ENCODE measurements around the gene RGS14.

DNA sequence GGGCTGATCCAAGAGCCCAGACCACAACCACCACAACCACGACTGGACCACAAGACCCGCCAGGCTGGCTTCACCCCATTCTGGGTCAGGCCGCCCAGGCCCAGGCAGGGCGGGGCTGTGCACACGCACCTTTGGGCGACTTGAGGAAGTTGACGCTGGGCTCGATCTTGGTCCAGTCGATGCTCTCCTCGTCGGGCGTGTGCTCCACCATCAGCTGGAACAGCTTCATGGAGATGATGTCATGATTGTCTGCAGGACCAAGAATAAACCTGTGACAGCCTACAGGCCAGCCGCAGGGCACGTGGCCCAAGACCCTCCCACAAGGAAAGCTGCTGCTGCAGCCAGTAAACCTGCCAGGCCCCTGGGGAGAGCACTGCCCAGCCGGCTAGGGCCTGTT is 23.6 kb upstream of the RGS14 start:
- no peak for TF ChIP-seq POLR2A (IDR thresholded peaks at IDR 0.05)
- TF ChIP-seq, protein P1, sequence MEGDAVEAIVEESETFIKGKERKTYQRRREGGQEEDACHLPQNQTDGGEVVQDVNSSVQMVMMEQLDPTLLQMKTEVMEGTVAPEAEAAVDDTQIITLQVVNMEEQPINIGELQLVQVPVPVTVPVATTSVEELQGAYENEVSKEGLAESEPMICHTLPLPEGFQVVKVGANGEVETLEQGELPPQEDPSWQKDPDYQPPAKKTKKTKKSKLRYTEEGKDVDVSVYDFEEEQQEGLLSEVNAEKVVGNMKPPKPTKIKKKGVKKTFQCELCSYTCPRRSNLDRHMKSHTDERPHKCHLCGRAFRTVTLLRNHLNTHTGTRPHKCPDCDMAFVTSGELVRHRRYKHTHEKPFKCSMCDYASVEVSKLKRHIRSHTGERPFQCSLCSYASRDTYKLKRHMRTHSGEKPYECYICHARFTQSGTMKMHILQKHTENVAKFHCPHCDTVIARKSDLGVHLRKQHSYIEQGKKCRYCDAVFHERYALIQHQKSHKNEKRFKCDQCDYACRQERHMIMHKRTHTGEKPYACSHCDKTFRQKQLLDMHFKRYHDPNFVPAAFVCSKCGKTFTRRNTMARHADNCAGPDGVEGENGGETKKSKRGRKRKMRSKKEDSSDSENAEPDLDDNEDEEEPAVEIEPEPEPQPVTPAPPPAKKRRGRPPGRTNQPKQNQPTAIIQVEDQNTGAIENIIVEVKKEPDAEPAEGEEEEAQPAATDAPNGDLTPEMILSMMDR (IDR thresholded peaks at IDR 0.05), result no peak

All from testis (tissue), 2 donors.